HEK293 (cell line): Measurements from ENCODE around the gene STPG2.

Source experiments
- CTCF ChIA-PET: fragments of 350-600 bp; formaldehyde crosslinking; extraction: SDS; loops from one replicate; lab custom pipeline; 2021; ENCODE audit warnings: antibody characterized with exemption; lab: Yijun Ruan, JAX
- POLR2A ChIA-PET: fragments of 300-600 bp; formaldehyde crosslinking; extraction: SDS; loops from one replicate; lab custom pipeline; 2020; ENCODE audit warnings: antibody characterized with exemption, inconsistent platforms; lab: Yijun Ruan, JAX
- H3K27ac ChIP-seq: fragments of 200-500 bp; sonication (Bioruptor generic); 2 replicates; pipeline ENCODE4 v1.5.1; 2014; ENCODE audit warnings: low read depth, low read length, control low read depth, inconsistent platforms; ENCODE audit errors: extremely low read depth
- H3K36me3 ChIP-seq, 2 experiments: fragments of 200-500 bp in 1 of 2; sonication (Bioruptor generic) in 1 of 2; 1 replicate in 1 of 2; 2 replicates in 1 of 2; pipeline ENCODE4 v1.5.1; 2014 to 2017; ENCODE audit warnings: inconsistent platforms in 2 of 2, low read length in 2 of 2; ENCODE audit not compliant: control insufficient read depth in 2 of 2, insufficient read depth in 1 of 2
- H3K4me1 ChIP-seq: fragments of 200-500 bp; sonication (Bioruptor generic); 2 replicates; pipeline ENCODE4 v1.5.1; 2014; ENCODE audit warnings: mild to moderate bottlenecking, low read length, inconsistent platforms; ENCODE audit not compliant: control insufficient read depth, insufficient read depth
- H3K4me3 ChIP-seq: 2 replicates; pipeline ENCODE4 v1.5.1; 2011; ENCODE audit warnings: low read depth, mild to moderate bottlenecking, control low read depth, low read length, moderate library complexity
- H3K9me3 ChIP-seq: fragments of 200-500 bp; sonication (Bioruptor generic); 2 replicates; pipeline ENCODE4 v1.5.1; 2014; ENCODE audit warnings: low read depth, low read length, inconsistent platforms; ENCODE audit not compliant: control insufficient read depth, insufficient read depth
- BCL11B ChIP-seq: fragments of 450-650 bp; formaldehyde crosslinking; IDR thresholded peaks from 2 replicates; pipeline ENCODE4 v1.5.1; 2016; ENCODE audit warnings: low read depth, missing biosample characterization, missing genetic modification characterization
- GLIS2 ChIP-seq: fragments of 450-650 bp; formaldehyde crosslinking; IDR thresholded peaks from 2 replicates; pipeline ENCODE4 v1.5.1; 2016; ENCODE audit warnings: missing biosample characterization, missing genetic modification characterization
- KLF1 ChIP-seq: fragments of 450-650 bp; formaldehyde crosslinking; IDR thresholded peaks from 2 replicates; pipeline ENCODE4 v1.5.1; 2016; ENCODE audit warnings: missing biosample characterization, missing genetic modification characterization
- PATZ1 ChIP-seq: fragments of 450-650 bp; formaldehyde crosslinking; IDR thresholded peaks from 2 replicates; pipeline ENCODE4 v1.5.1; 2016; ENCODE audit warnings: missing biosample characterization, missing genetic modification characterization
- PRDM2 ChIP-seq: fragments of 450-650 bp; formaldehyde crosslinking; IDR thresholded peaks from 2 replicates; pipeline ENCODE4 v1.5.1; 2016; ENCODE audit warnings: missing biosample characterization, missing genetic modification characterization, borderline replicate concordance
- SALL2 ChIP-seq: fragments of 450-650 bp; formaldehyde crosslinking; IDR thresholded peaks from 2 replicates; pipeline ENCODE4 v1.5.0; 2017; ENCODE audit warnings: missing biosample characterization, mild to moderate bottlenecking, missing genetic modification characterization, borderline replicate concordance
- ZBTB8A ChIP-seq: fragments of 450-650 bp; formaldehyde crosslinking; IDR thresholded peaks from 2 replicates; pipeline ENCODE4 v1.5.1; 2016; ENCODE audit warnings: missing biosample characterization, missing genetic modification characterization
- ZEB2 ChIP-seq: fragments of 450-650 bp; formaldehyde crosslinking; IDR thresholded peaks from 2 replicates; pipeline ENCODE4 v1.5.1; 2016; ENCODE audit warnings: missing biosample characterization, missing genetic modification characterization
- ZNF18 ChIP-seq: fragments of 450-650 bp; formaldehyde crosslinking; IDR thresholded peaks from 2 replicates; pipeline ENCODE4 v1.5.1; 2016; ENCODE audit warnings: missing biosample characterization, missing genetic modification characterization
- ZNF221 ChIP-seq: fragments of 450-650 bp; formaldehyde crosslinking; IDR thresholded peaks from 2 replicates; pipeline ENCODE4 v1.5.1; 2017; ENCODE audit warnings: missing biosample characterization, missing genetic modification characterization, borderline replicate concordance
- ZNF248 ChIP-seq: fragments of 450-650 bp; formaldehyde crosslinking; IDR thresholded peaks from 2 replicates; pipeline ENCODE4 v1.5.1; 2017; ENCODE audit warnings: missing biosample characterization, missing genetic modification characterization
- ZNF292 ChIP-seq: fragments of 450-650 bp; formaldehyde crosslinking; IDR thresholded peaks from 2 replicates; pipeline ENCODE4 v1.5.1; 2016; ENCODE audit warnings: low read depth, missing biosample characterization, missing genetic modification characterization, borderline replicate concordance
- ZNF302 ChIP-seq: fragments of 450-650 bp; formaldehyde crosslinking; IDR thresholded peaks from 2 replicates; pipeline ENCODE4 v1.5.1; 2016; ENCODE audit warnings: missing biosample characterization, missing genetic modification characterization, low read depth
- ZNF311 ChIP-seq: fragments of 450-650 bp; formaldehyde crosslinking; IDR thresholded peaks from 2 replicates; pipeline ENCODE4 v1.5.1; 2017; ENCODE audit warnings: missing biosample characterization, missing genetic modification characterization, borderline replicate concordance
- ZNF394 ChIP-seq: fragments of 450-650 bp; formaldehyde crosslinking; IDR thresholded peaks from 2 replicates; pipeline ENCODE4 v1.5.1; 2016; ENCODE audit warnings: missing biosample characterization, missing genetic modification characterization, mild to moderate bottlenecking, moderate library complexity, borderline replicate concordance
- ZNF433 ChIP-seq: fragments of 450-650 bp; formaldehyde crosslinking; IDR thresholded peaks from 2 replicates; pipeline ENCODE4 v1.5.1; 2016; ENCODE audit warnings: missing biosample characterization, missing genetic modification characterization, low read depth
- ZNF660 ChIP-seq: fragments of 450-650 bp; IDR thresholded peaks from 2 replicates; pipeline ENCODE4 v1.5.1; 2018; ENCODE audit warnings: missing biosample characterization, mild to moderate bottlenecking, missing genetic modification characterization
- ZSCAN23 ChIP-seq: fragments of 450-650 bp; formaldehyde crosslinking; IDR thresholded peaks from 2 replicates; pipeline ENCODE4 v1.5.1; 2016; ENCODE audit warnings: missing biosample characterization, missing genetic modification characterization
- TF ChIP-seq, protein P1 (sequence below): fragments of 450-650 bp; formaldehyde crosslinking; IDR thresholded peaks from 2 replicates; pipeline ENCODE4 v1.5.1; 2016; ENCODE audit warnings: missing biosample characterization, missing genetic modification characterization
- TF ChIP-seq, protein P2 (sequence below): fragments of 450-650 bp; IDR thresholded peaks from 2 replicates; pipeline ENCODE4 v1.5.1; 2018; ENCODE audit warnings: missing biosample characterization, missing genetic modification characterization

Gene STPG2

DNA sequence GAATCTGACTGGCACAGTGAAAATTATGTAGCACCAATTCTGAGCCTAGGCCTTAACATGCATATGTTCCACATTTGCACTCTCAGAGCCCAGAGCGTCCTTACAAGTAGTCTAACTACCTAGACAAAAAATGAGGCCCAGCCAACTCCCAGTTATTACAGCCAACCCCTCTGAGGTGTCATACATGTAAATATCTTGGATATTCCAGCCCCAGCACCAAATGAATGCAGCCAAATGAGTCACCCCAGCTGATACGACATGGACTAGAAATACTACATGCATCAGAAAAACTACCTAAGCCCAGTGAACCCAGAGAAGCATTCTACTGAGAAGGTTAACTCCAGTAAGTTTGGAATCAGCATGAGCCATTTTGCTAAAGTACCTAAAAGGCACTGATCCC is 145.1 kb downstream of the STPG2 start (continued):
- no peak for TF ChIP-seq ZNF221 (tag by site-specific recombination)

GRCh38 chr4:97994765-97995465 is 148.4 kb downstream of the STPG2 start:
- Histone ChIP-seq H3K9me3 (no peaks in the 10 kb centered on the region), H3K27ac (no peak overlapping the region), H3K4me1 (no peaks in the 10 kb centered on the region), H3K36me3 (no peaks in the 10 kb centered on the region), H3K4me3 (no peak overlapping the region)
- TF ChIP-seq ZNF292: no peak
- TF ChIP-seq PATZ1 (tag by site-specific recombination): no peak
- TF ChIP-seq, protein P1, sequence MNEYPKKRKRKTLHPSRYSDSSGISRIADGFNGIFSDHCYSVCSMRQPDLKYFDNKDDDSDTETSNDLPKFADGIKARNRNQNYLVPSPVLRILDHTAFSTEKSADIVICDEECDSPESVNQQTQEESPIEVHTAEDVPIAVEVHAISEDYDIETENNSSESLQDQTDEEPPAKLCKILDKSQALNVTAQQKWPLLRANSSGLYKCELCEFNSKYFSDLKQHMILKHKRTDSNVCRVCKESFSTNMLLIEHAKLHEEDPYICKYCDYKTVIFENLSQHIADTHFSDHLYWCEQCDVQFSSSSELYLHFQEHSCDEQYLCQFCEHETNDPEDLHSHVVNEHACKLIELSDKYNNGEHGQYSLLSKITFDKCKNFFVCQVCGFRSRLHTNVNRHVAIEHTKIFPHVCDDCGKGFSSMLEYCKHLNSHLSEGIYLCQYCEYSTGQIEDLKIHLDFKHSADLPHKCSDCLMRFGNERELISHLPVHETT: no peak
- no peak for TF ChIP-seq ZNF394 (tag by site-specific recombination)
- no peak for TF ChIP-seq ZNF248 (tag by site-specific recombination)
- no peak for TF ChIP-seq ZNF18 (tag by site-specific recombination)
- TF ChIP-seq BCL11B (tag by site-specific recombination): no peak
- TF ChIP-seq, protein P2, sequence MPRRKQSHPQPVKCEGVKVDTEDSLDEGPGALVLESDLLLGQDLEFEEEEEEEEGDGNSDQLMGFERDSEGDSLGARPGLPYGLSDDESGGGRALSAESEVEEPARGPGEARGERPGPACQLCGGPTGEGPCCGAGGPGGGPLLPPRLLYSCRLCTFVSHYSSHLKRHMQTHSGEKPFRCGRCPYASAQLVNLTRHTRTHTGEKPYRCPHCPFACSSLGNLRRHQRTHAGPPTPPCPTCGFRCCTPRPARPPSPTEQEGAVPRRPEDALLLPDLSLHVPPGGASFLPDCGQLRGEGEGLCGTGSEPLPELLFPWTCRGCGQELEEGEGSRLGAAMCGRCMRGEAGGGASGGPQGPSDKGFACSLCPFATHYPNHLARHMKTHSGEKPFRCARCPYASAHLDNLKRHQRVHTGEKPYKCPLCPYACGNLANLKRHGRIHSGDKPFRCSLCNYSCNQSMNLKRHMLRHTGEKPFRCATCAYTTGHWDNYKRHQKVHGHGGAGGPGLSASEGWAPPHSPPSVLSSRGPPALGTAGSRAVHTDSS (tag by site-specific recombination): no peak
- ChIA-PET CTCF (no interaction called here), POLR2A (no interaction called here)

DNA sequence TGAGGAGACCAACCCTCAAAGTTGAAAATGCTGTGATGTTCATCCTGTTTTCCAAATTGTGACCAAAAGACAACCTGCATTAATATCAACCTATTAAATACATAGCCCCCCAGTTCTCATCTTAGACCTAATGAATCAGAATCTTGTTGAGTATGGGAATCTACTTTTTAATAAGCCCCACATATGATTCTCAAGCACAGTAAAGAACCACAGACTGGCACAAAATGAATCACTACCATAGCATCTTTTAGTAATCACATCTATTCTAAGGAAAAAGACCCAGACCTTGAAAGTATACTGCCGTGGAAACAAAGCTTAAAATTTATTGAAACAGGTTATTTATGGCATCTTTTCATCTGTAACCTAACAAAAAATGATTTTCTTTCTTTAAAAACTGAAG is 152.9 kb downstream of the STPG2 start:
- POLR2A ChIA-PET: no interaction called here
- CTCF ChIA-PET: interaction anchor here (0.6 kb wide), 1 partner anchor 1014 kb away, joined by 3 read pairs; no protein-coding TSS in a partner anchor
- TF ChIP-seq ZNF302 (tag by site-specific recombination) (no peak), ZSCAN23 (tag by site-specific recombination) (no peak), ZNF433 (no peak), ZNF660 (tag by site-specific recombination) (no peak), KLF1 (tag by site-specific recombination) (no peak), SALL2 (tag by site-specific recombination) (no peak), PRDM2 (tag by site-specific recombination) (no peak), ZNF311 (tag by site-specific recombination) (no peak), GLIS2 (tag by site-specific recombination) (no peak), ZEB2 (tag by site-specific recombination) (no peak), ZBTB8A (no peak)

More for the DNA sequence above, 152.9 kb downstream of the STPG2 start:
- Histone ChIP-seq H3K27ac (no peak overlapping the region), H3K4me3 (no peak overlapping the region), H3K4me1 (no peaks in the 10 kb centered on the region), H3K9me3 (no peaks in the 10 kb centered on the region), H3K36me3 (no peaks in the 10 kb centered on the region)
